Nephron progenitor cell (in vitro differentiated cells): ENCODE results near the gene ZBTB34.

Experiments used
- DNase-seq: peaks from one replicate; pipeline ENCODE4 v3.0.0; 2021
- H3K27ac Mint-ChIP-seq: 2 replicates; pipeline ENCODE4 v1.8.0; 2021; ENCODE audit warnings: mild to moderate bottlenecking, moderate library complexity, mixed read lengths
- H3K27me3 Mint-ChIP-seq: 2 replicates; pipeline ENCODE4 v1.8.0; 2021; ENCODE audit warnings: mild to moderate bottlenecking, low read depth, mixed read lengths; ENCODE audit not compliant: poor library complexity
- H3K36me3 Mint-ChIP-seq: 2 replicates; pipeline ENCODE4 v1.8.0; 2021; ENCODE audit warnings: low read depth, mixed read lengths
- H3K4me1 Mint-ChIP-seq: 2 replicates; pipeline ENCODE4 v1.8.0; 2021; ENCODE audit warnings: mixed read lengths
- H3K4me3 Mint-ChIP-seq: 2 replicates; pipeline ENCODE4 v1.8.0; 2021; ENCODE audit warnings: mild to moderate bottlenecking, moderate library complexity, mixed read lengths
- H3K9me3 Mint-ChIP-seq: 2 replicates; pipeline ENCODE4 v1.8.0; 2021; ENCODE audit warnings: mild to moderate bottlenecking, moderate library complexity, mixed read lengths
- CTCF ChIP-seq: fragments of 200-600 bp; sonication (generic); IDR thresholded peaks from 2 replicates; pipeline ENCODE4 v1.5.0; 2021; ENCODE audit warnings: antibody characterized with exemption

The ZBTB34 gene

DNA sequence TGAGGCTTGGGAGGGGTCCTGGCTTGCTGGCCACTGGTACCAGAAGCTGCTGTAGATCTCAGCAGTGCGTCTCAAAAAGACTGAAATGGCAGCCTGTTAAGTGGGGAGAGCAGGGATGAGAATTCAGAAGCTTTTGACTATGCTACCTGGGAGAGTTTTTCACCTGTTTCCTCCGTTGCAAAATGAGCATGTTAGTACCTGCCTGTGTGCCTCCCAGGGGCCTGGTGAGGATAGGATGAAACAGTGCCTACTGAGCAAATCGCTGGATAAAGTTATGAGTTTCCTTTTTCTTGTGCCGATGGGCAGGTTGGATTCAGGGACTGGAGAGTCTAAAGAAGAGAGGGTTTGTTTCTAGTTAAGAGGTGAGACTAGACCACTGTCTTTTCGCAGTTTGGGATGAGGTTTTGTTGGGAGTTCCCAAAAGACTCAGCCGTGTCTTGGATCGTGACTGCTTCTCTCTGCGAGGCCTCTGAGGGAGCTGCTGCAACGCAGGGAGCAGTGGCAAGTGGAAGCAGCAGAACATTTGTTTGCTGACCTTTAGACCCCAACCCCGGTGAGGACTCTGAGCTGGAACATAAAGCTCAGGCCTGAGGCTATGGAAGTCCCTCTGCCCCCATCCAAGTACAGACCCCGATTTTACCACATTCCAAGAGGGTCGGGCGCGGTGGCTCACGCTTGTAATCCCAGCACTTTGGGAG is 55.6 kb downstream of the ZBTB34 start:
- Mint-ChIP-seq H3K9me3 (no peaks in the 10 kb centered on the region), H3K4me1 (peaks cover 20% of the 10 kb centered on the region), H3K4me3 (peak overlapping the region; percentile 83), H3K27me3 (peaks cover 66% of the 10 kb centered on the region), H3K27ac (no peak overlapping the region), H3K36me3 (no peaks in the 10 kb centered on the region)
- DNase-seq: no peak
- no peak for TF ChIP-seq CTCF

- Mint-ChIP-seq H3K27ac (no peak overlapping the region), H3K4me3 (peak overlapping the region; percentile 43), H3K4me1 (peaks cover 20% of the 10 kb centered on the region), H3K36me3 (no peaks in the 10 kb centered on the region), H3K27me3 (peaks cover 63% of the 10 kb centered on the region), H3K9me3 (no peaks in the 10 kb centered on the region)
- TF ChIP-seq CTCF: no peak
- DNase-seq: no peak
These were observed 56.5 kb downstream of the ZBTB34 start for GRCh38 chr9:126916909-126917308.

GRCh38 chr9:126919193-126919592 is 58.8 kb downstream of the ZBTB34 start:
- peaks cover 45% of the 10 kb centered on the region for H3K27me3 Mint-ChIP-seq
- no peaks in the 10 kb centered on the region for H3K36me3 Mint-ChIP-seq
- no peak overlapping the region for H3K27ac Mint-ChIP-seq
- TF ChIP-seq CTCF: no peak
- peaks cover 20% of the 10 kb centered on the region for H3K4me1 Mint-ChIP-seq
- no peak overlapping the region for H3K4me3 Mint-ChIP-seq
- no peaks in the 10 kb centered on the region for H3K9me3 Mint-ChIP-seq
- DNase-seq: no peak

DNA sequence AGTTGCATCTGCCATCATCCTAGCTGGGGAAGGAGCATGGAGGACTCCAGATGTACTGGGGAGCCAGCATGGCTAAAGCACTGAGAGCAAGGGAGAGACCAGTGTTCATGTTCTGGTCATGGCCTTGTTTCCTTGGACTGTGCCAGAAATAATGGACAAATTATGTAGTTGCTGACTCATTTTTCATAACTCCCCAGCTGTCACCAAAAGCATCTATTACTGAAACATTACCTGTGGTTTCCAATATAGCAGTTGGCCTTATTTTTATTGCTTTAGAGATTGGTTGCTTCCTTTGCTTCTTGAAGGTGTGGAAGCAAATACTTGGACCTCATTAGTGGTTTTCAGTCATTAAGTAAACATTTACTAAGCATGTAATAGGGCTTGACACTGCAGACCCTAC is 65.4 kb downstream of the ZBTB34 start:
- no peak overlapping the region for H3K4me3 Mint-ChIP-seq
- no peak for DNase-seq
- H3K36me3 Mint-ChIP-seq: no peaks in the 10 kb centered on the region
- H3K27me3 Mint-ChIP-seq: peaks cover 15% of the 10 kb centered on the region
- H3K9me3 Mint-ChIP-seq: no peaks in the 10 kb centered on the region
- H3K4me1 Mint-ChIP-seq: peaks cover 4% of the 10 kb centered on the region
- no peak overlapping the region for H3K27ac Mint-ChIP-seq
- TF ChIP-seq CTCF: no peak

- Mint-ChIP-seq H3K9me3 (no peaks in the 10 kb centered on the region), H3K27ac (no peak overlapping the region), H3K27me3 (peaks cover 12% of the 10 kb centered on the region), H3K4me3 (no peak overlapping the region), H3K36me3 (no peaks in the 10 kb centered on the region), H3K4me1 (peaks cover 4% of the 10 kb centered on the region)
- no peak for TF ChIP-seq CTCF
- no peak for DNase-seq
These were observed 65.9 kb downstream of the ZBTB34 start for GRCh38 chr9:126926364-126926763.

DNA sequence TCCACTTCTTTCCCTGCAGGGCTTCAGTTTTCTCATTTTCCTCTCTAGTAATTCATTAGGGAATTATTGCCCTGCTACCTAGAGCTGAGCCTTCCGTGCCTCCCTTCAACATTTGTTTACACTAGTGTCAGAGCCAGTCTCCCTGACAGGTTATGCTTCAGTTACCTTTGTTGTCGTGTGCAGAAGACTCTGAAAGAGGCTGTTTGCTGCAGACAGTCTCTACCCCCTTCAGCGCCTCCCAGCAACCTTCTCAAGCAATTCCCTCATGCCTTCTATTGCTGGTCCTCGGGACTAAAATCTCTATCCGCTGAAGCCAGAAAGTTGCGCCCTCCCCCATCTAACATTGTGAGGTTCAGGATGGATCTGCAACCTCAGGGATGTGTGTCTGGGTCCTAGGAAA is 67.0 kb downstream of the ZBTB34 start:
- Mint-ChIP-seq H3K27me3 (peaks cover 4% of the 10 kb centered on the region), H3K9me3 (no peaks in the 10 kb centered on the region), H3K4me1 (peaks cover 4% of the 10 kb centered on the region), H3K27ac (no peak overlapping the region), H3K36me3 (no peaks in the 10 kb centered on the region), H3K4me3 (no peak overlapping the region)
- DNase-seq: peak; percentile 26
- no peak for TF ChIP-seq CTCF
